DMS53 treated with DMSO at 0.1 percent for 48 hours (cell line): ENCODE results near the gene TULP4.

ENCODE experiments used
- DNase-seq: peaks from one replicate; lab custom pipeline; 2025; ENCODE audit not compliant: unreplicated experiment; lab: John Stamatoyannopoulos, UW

Gene TULP4, protein sequence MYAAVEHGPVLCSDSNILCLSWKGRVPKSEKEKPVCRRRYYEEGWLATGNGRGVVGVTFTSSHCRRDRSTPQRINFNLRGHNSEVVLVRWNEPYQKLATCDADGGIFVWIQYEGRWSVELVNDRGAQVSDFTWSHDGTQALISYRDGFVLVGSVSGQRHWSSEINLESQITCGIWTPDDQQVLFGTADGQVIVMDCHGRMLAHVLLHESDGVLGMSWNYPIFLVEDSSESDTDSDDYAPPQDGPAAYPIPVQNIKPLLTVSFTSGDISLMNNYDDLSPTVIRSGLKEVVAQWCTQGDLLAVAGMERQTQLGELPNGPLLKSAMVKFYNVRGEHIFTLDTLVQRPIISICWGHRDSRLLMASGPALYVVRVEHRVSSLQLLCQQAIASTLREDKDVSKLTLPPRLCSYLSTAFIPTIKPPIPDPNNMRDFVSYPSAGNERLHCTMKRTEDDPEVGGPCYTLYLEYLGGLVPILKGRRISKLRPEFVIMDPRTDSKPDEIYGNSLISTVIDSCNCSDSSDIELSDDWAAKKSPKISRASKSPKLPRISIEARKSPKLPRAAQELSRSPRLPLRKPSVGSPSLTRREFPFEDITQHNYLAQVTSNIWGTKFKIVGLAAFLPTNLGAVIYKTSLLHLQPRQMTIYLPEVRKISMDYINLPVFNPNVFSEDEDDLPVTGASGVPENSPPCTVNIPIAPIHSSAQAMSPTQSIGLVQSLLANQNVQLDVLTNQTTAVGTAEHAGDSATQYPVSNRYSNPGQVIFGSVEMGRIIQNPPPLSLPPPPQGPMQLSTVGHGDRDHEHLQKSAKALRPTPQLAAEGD (N-terminal part only)

DNA sequence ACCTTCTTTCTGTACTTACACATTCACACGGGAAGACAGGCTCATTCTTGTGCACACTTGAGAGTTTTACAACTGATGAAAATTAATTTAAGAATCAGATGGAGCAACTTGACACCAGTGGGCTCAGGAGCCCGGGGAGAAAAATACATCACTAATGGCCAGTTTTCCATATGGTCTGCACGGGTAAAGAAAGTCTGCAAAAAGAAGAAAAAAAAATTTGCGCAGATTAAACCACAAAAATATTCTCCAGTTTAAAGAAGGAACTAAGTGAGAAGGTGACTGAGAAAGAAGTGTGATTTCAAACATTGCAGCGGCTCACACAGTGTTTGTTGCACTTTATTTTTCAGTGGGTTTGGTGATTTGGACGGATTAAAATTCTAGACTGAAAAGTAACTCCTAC lies at the start of gene TULP4:
TULP4 (plus strand) TSS at position 301 of the 400 bp plus-strand sequence. CDS start 1,552 bp downstream, outside the sequence.
- no peak for DNase-seq

DNA sequence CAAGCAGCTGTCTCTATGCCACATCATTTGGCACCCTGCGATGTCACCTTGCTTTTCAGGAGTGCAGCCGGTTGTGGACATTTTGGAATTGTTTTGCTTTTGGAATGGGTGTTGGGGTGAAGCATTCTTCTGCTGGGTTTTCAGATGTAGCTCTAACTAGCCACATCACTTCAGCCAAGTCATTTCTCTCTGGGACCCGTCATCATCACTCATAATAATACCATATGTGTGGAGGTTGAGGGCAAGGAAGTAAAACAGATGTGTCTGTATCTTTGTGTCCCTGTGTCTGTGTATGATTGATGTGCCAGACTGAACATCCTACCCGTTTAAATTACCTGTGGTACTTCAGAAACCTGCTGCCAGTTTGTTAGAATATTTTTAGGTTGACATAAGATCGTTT lies 49.5 kb upstream of the TULP4 start:
- no peak for DNase-seq

DNA sequence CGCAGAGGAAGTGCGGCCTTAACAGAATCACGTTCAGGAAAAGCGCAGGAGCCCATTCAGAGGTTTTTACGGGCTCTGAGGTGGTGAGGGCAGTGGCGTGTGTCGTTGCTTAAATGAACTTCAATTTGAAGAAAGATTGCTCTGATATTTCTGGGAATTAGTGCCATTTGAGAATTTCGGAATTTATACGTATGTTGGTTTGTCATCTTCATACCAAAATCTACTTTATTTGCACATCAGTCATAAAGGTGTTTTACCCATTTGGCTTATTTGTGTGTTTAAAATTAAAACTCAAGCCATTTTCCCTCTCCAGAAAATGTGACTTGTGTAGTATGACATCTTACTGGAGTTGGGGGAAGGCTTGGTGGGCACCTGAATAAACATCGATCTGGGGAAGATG lies 48.1 kb upstream of the TULP4 start:
- DNase-seq = no peak

DNA sequence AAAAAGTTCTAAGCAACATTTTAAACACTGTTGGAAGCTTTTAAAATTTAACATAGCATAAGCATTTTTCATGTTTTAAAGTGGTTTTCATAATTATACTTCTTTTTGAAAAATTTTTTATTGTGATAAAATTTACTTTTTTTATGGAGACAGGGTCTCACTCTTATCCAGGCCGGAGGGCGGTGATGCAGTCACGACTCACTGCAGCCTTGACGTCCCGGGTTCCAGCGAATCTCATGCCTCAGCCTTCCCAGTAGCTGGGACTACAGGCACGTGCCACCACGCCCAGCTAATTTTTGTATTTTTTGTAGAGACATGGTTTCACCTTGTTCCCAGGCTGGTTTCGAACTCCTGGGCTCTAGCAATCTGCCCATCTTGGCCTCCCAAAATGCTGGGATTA lies 46.1 kb upstream of the TULP4 start:
- DNase-seq = no peak

DNA sequence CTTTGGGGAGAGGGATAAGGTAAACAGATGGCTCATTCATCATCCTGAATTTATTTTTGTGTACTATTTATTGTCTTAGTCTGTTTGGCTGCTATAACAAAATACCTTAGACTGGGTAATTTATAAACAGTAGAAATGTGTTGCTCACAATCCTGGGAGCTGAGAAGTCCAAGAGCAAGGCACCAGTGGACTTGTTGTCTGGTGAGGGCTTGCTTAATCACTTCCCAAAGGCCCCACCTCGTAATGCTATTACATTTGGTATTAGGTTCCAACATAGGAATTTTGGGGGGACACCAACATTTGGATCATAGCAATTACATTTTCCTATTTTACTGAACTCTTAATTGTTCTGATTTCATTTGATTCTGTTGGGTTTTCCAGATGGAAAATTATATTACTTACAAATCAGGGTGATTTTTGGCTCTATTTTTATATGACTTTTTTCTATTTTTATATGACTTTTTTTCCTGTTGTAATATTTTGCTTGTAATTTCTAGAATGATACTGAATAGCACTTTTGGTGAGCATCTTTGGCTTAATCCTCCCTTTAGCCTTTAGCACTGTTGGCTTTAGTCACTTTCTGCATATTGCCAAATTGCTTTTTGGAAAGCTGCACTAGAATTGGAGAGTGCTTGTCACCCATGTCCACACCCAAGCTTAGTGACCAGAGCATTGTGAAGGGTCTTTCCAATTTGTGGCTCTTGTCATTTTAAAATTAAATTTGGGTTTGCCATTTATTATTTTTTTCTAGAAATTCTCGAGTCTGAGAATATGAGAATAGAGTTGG lies 43.7 kb upstream of the TULP4 start:
- DNase-seq = no peak

DNA sequence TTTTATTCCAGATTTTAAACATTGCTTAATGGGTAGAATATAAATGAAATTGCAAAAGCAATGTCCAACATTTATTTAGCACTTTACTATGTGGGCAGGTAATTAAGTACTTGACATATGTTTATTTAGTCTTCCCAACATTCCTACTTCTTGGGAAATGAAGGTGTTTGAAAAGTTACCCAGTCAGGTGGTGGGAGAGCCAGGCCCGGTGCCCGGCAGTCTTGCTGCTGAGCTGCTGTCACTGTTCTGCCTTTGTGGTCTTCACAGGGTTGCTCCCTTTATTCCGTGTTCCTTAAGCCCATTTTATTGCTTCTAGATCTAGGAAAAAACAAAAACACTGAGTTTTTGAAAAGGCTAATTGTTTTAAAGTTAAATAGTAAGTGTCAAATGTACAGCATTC lies 42.6 kb upstream of the TULP4 start:
- no peak for DNase-seq

DNA sequence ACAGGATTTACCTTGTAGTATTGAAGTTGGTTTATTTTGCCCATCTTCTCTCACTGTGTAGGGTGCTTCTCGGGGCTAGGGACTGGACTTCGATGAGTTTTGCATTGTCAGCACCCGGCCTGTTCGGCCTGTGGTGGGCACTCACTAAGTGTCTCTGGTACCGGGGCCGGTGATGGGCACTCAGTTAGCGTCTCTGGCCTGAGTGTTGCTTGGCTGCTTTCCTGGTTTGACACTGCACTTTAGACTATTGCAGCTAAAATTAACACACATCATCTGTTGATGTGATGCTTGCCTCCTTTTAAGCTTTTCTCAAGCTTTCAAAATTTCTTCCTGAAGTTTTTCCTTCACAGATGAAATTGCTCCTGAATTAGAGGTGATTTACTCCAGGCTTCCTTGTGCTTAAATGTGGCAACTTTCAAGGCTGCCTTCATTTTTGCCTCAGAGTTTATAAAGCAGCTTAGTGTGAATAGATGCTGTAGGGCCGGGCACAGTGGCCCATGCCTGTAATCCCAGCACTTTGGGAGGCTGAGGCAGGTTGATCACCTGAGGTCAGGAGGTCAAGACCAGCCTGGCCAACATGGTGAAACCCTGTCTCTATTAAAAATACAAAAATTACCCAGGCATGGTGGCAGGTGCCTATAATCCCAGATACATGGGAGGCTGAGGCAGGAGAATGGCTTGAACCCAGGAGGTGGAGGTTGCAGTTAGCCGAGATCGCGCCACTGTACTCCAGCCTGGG lies 41.7 kb upstream of the TULP4 start:
- no peak for DNase-seq

DNA sequence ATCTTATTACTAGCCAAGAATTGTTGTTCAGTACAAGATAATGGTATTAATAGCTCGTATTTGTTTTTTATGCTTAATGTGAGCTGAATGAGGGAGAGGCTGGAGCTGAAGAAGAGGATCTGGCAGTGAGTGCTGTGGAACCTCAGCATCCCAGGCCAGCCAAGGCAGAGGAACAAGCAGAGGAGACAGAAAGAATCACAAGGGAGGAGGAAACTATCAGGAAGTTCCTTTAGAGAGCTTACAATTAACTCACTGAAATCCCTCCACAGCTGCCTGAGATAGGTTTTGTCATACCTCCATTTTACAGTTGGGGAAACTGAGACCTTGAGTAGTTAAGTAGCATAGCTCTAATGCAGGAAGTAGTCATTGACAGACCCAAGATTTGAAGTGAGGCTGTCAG lies 39.9 kb upstream of the TULP4 start:
- DNase-seq = no peak

DNA sequence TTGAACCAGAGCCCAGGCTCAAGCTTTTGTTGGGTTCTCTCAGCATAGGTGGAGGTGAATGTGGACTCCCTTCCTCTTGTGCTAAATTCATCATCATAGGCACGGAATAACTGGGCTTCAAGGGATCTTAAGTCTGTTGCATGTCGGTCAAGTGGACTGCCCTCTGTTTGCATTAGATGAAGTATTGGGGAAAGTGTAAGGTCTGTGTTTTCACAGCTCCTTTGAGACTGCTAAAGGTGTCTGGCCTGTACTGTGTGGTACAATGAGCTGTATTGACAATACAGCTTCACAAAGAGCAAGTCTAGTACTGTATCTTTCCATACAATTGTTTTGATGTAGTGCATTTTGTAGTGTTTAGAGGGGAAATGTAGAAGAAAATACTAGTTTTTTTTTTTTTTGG lies 34.3 kb upstream of the TULP4 start:
- DNase-seq = no peak

DNA sequence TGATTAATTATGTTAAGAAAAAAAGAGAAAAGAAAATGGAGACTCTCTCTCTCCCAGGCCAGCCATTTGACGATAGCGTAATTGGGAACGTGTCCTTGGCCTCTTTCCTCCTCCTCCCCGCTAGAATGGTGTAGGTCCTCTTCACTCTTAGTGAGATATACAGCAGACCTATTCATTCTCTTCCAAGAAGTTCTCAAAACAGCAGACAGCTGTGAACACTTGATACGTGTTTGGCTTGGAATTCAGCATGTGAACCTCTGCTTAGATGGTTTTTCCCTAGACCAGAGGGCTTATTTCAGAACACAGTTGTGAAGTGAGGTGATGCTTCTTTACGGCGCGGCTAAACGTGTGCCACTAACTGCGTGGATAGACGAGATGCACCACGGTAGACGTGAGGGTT lies 32.6 kb upstream of the TULP4 start:
- no peak for DNase-seq

DNA sequence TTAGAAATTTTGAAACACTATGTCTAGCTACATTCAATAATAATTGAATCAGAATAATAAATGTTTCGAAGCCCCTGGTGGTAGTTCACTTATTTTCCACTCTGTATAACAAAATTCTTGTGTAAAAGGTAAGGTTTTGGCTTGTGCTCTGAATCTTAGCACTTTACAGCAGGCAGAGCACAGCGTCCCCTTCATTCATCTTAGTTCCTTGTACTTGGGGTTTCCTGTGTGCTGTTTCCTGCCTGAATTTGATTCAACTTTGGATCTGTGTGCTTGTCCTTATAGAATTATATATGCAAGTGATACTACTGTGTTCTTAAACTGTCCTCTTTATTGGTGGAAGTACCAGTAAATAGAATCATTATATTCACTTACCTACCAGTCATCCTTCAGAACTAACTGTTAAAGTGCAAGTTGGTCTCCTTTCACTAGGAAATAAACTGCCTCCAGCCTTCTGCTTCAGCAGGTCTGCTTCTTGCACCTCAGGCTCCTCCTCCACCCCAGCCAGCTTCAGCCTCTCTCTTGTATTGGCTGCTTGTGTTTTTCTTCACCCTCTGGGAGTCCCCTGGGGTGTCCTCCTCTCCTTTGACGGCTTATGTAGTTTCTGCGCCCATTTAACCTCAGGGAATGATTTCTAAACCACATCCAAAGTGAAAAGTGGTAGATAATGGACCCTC lies 28.8 kb upstream of the TULP4 start:
- no peak for DNase-seq

DNA sequence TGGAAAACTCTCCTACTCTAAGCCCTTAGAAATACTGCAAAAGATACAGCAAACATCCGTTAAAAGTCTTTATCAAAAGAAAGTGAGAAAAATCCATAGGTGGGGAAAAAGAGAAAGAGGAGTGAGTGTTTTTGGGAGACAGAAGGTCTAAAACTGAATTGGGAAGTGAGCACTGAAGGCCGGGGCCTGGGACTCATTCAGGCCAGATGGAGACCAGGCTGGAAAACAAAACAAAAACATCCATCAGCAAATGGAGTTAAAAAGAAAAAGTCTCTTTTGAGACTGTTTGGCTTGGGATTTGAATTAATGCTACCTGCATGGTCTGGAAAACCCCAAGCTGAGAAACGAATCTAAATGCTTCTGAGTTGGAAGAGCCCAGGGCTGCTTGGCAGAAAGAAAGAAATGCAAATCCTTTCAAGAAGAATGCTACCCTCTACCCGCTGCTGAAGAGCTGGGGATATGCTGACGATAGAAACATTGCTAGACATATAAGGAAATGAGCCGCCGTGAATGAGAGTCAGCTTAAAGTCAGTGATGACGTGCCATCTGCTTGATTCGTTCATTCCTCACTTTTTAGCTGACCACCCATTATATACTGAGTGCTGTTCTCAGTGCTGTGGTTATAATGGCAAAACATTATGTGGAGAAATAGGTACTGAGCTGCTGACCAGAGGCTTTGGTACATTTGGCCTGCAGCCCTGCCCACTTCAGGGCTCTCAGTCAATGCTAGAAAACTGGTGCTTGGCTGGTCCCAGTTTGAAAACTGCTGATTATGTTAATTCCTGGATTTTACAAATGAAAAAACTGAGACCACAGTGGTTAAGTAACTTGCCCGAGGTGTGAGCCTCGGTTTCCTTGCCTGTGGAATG lies 28.0 kb upstream of the TULP4 start:
- no peak for DNase-seq

DNA sequence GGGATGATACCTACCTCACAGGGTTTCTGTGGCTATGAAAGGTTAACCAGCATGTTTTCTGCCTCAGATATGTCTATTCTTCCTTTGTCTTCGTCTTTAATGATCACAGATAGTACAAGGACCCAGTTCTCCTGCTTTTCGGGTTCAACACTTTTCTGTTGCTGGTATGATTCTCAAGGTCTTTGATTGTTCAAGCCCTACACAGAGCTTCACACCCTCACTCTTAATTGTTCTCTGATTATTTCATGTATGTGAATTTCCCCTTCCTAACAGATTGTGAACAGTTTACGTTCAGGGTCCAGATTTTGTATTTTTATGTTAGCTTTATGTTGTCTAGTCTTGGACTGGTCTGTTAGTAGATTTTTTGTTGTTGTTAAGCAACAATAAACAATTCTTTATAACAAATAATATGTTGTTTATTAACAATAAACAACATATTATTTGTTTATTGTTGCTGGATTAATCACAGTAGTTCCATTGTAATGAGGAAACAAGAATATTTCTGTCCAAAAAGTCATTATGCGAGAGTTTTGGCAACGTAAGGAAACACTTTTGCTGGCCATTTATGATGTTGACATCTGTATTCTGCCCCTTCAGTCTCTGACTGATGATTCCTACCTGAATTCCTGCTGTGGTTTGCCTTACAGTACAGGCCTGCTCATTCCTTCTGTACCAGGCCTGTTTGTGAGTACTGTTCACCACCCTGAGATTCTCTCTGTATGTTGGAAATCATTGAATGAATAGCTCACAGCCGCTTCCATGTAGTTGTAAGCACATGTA lies 27.2 kb upstream of the TULP4 start:
- DNase-seq = no peak

DNA sequence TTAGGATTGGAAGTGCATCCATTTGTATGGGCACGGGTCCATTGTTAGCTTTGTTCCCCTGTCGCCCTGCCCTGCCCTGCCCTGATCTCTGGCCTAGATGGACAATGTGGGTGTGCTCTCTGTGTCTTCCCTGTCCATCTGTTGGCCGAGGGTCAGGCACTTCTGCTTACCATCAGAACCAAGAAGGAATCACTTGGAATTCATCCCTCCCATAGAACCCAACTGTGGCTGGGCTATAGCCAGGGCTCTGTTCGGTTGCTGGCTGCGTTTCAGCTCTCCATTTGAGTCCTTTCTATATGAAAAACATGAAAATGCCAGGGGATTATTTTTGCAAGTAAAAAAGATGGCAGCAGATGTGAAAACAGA lies 26.6 kb upstream of the TULP4 start:
- no peak for DNase-seq

DNA sequence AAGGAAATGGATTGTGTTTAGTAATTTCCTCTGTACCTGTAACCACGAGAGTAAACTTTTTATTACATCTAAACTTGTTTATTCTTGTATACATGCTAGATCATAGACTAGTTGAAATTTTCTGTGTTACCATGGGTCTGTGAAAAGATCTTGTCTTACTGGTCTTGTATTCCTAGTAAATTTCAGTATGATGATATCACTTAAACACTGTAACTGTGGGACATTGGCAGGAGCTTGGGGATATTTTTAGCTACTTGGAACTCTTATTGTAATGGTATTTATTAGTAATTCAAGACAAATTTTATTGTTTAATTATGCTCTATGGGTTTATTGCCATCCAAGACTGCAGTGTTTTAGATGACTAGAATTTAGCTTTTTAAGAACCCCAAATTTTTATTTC lies 25.9 kb upstream of the TULP4 start:
- no peak for DNase-seq

DNA sequence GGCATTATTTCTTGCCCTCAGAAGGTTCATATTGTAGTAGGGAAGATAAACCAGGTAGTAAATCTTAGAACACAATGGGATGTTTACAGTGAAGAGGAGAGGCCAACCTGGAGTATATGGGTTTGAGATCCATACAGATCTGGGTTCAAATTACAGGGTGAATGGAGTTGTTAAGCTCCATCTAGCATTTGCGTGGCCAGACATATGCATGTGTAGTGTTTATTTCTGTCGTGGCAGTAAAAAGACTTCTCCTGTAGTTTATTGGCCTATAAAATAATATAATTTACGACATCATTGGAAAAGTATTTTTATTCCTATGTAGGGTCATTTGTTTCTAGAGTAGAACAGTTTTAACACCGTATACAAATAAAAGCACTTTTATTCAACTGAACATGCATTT lies 25.2 kb upstream of the TULP4 start:
- DNase-seq = no peak

DNA sequence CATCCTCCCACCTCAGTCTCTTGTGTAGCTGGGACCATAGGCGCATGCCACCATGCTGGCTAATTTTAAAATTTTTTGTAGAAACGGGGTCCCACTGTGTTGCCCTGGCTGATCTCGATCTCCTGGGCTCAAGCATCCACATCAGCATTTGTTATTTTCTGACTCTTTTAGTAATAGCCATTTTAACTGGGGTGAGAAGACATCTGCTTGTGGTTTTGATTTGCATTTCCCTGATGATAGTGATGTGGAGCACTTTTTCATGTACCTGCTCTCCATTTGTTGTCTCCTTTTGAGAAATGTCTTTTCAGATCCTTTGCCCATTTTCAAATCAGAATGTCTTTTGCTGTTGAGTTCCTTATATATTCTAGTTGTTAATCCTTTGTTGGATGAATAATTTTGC lies 22.2 kb upstream of the TULP4 start:
- no peak for DNase-seq

DNA sequence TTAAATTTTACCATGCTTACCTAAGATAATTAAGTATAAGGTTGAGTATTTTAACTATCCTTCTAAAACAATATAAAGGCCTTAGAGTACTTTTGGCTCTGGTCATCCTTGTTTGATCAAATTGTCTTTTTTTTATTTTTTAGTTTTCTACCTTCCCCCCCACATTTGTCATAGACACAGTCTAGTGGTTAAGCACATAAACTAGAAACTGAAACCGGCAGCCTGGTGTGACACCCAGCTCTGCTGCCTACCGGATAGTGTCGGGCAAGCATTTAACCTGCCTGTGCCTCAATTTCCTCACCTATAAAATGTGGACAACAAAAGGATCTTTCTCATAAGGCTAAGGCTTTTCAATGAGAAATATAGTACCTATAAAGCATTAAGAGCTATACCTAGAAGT lies 21.6 kb upstream of the TULP4 start:
- no peak for DNase-seq

DNA sequence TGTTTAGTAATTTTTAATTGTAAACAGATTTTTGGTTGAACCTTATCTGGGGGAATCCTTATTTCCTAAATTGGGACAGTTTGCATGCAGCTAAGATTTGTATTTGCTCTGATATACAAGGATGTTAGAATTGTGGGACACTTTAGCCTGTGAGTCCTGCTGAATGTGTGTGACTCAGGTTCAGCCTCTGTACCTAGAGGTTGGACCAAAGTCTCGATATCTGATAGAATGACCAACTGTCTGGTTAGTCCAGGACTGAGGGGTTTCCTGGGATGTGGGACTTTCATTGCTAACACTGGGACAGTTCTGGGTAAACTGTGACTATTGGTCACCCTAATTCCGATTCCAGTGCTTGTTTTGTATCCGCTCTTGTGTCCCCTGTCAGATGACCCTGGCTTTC lies 20.2 kb upstream of the TULP4 start:
- DNase-seq = no peak
